Hematopoietic multipotent progenitor cell treated with erythropoietin and hydrocortisone succinate and interleukin-3 and kit ligand, for 17 days (in vitro differentiated cells): ENCODE measurements around the gene TBC1D23.

Source experiments
- DNase-seq: peaks from one replicate; pipeline ENCODE4 v3.0.0-alpha.2; 2015; ENCODE audit warnings: low spot score

The TBC1D23 gene

GRCh38 chr3:100352296-100353231 is 91.8 kb downstream of the TBC1D23 start:
- DNase-seq = no peak

DNA sequence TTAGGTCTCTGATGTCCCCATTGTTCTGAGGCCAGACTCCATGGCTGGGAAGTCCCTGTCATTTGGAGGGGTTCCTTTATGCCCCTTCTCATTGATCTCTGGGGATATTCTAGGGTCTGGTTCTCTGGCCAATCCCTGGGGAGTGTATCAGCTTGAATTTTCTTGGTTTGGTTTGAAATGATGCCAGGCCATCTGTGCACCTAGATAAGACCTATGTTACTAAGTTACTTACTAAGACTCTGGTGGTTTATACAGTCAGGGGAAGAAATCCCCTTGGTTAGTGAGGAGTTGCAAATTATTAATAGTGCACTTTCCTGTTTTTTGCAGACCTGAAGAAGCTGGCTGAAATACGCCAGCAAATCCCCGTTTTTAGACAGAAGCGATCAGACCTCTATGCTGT is 94.1 kb downstream of the TBC1D23 start:
- DNase-seq = peak; percentile 73

GRCh38 chr3:100358413-100358812 is 97.6 kb downstream of the TBC1D23 start:
- no peak for DNase-seq

- no peak for DNase-seq
These were observed 98.2 kb downstream of the TBC1D23 start for GRCh38 chr3:100359035-100359434.

DNA sequence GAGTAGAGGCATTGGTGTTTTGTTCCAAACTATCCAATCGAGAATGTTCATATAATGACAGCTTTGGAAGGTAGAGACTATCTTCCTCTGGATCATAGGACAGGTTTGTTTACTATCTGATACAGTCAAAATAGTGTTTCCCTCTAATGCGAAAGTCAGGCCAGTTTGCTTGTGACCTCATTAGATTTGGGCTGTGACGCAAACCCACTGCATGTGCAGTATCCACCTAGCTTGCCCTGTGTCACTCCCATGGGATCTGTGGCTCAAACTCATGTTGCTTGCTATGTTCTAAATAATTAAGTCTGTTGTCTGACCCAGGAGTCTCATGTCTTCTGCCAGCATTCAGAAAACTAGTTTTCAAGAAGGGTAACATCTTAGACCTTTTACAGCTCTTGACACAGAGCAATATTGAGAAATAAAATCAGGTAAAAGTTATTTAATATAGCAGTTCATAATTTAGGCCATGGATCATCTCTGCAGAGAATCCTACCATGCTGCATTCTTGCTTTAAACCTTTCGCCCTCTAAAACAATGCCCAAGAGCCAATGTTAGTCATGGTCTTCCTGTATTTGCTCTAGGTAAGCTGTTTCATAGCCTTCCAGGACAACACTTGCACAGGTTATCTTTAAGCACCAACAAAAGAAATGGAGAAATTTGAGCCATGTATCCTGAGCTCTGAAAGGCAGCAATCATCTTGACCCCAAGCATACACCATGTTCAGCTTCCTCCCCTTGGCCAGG is 100.1 kb downstream of the TBC1D23 start:
- no peak for DNase-seq

- DNase-seq = no peak
These were observed 101.1 kb downstream of the TBC1D23 start for GRCh38 chr3:100361897-100362296.

- no peak for DNase-seq
These were observed 103.6 kb downstream of the TBC1D23 start for GRCh38 chr3:100364421-100364820.

- no peak for DNase-seq
These were observed 105.6 kb downstream of the TBC1D23 start for GRCh38 chr3:100366424-100366823.

GRCh38 chr3:100368441-100368840 is 107.6 kb downstream of the TBC1D23 start:
- DNase-seq = no peak

DNA sequence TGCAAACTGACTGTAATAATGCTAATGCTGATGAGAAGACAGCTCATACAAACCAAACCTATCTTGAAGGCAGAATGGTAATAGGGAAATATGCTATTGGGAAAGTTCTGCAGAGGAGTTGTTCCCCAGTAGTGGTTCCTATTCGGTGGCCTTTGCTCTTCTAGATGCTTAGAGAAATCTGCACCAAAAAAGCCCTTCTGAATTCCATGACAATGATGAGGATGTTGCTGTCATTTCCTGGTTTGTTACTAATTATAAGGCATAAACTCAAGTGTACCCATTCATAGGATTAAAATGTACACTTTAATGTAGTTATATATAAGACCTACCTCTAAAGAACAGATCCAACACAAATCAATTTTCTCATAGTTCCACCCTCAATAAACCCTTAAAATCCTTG is 110.0 kb downstream of the TBC1D23 start:
- no peak for DNase-seq

- DNase-seq = no peak
These were observed 113.7 kb downstream of the TBC1D23 start for GRCh38 chr3:100374521-100374920.
